DMS 273 (cell line): ENCODE measurements around the gene SLC8B1.
A peak's percentile ranks its signal among the peaks of the same experiment; 100 is the strongest.

Experiments
- DNase-seq: peaks from one replicate; lab custom pipeline; 2025; ENCODE audit not compliant: unreplicated experiment; lab: John Stamatoyannopoulos, UW

The SLC8B1 gene

DNA sequence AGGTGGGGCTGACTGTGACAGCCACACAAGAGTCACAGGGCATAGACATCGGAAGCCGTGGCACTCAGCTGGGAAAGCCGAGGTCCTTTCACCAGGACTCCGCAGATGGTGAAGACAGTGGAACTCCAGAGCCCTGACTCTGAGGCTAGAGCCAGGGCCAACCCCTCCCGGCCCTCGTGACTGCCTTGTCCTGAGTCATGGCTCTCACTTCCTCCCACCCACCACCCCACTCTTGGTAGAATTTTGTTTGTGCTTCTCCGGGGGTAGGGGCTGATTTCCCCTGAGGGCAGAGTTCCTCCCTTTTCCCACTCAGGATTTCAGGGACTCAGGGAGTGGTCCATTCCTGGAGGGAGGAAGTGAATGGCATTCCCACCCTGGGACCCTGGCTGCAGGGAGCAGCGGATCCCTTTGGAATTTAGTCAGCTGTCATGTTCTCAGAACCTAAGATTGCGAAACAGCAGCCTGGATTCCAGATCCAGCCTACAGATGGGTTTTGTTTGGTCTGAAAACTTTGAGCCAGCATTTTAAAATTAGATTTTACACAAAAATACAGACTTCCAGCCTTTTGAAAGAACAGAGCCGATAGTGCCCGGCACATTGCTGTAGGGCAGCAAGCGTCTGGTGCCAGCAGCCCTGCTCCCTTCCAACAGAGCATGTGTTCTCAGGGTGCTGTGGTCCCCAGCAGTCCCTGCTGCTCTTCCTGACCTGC lies 62.9 kb downstream of the SLC8B1 start:
- no peak for DNase-seq

GRCh38 chr12:113271466-113271852 lies 63.5 kb downstream of the SLC8B1 start:
- DNase-seq = no peak

DNA sequence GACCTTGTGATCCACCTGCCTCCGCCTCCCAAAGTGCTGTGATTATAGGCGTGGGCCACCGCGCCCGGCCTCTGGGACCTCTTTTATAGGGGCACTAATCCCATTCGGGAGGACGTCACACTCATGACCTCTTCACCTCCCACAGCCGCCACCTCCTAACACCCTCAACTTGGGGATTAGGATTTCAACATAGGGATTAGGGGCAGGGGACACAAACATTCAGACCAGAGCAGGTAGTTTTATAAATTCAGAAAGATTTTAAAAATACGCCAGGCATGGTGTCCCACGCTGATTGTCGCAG lies 64.2 kb downstream of the SLC8B1 start:
- no peak for DNase-seq

DNA sequence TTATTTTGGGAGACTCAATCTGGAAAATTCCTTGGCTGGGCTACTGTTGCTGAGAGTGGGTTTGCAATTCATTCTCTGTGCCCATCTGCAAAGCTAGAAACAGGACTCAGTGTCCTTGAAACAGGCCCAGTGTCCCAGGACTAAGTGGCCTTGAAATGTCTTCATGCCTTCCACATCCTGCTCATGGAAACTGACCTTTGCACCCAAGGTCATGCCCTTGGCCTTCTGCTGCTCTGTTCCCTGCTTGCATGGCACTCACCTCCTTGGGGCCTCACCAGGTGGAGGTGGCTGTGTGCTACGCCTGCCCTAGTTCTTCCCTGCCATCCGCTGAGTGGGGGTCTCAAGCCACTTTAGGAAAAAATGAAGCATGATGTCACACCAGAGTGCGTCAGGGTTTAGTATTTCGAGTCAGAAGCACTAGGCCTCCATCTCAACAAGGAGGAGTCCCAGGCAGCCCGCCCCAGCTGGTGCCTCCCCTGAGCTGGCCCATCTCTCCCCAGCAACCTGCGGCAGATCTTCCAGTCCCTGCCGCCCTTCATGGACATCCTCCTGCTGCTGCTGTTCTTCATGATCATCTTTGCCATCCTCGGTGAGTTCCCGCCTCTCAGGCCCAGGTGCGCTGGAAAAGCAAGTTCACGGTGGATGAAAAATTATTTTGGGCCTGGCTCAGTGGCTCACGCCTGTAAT lies 65.5 kb downstream of the SLC8B1 start:
- DNase-seq = no peak

GRCh38 chr12:113268621-113269020 lies 66.3 kb downstream of the SLC8B1 start:
- DNase-seq = no peak

DNA sequence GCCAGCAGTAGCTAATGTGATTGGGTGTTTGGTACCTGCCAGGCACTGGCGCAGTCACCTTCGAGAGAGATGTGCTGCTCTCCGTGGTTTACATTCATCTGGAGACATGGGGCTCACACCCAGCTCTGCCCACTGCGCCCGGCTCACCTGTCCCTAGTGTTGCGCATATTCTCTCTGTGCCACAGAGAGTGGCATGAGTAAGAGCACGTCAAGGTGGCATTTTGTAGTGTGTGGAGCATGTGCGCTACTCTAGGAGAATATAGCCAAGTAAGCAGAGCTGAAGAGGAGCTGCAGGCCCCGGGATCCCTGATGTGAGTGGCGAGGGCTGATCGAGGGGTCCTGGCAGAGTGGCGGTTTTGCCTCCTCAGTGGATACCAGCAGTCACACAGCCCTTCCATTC lies 66.8 kb downstream of the SLC8B1 start:
- no peak for DNase-seq

GRCh38 chr12:113267621-113268020 lies 67.3 kb downstream of the SLC8B1 start:
- no peak for DNase-seq

DNA sequence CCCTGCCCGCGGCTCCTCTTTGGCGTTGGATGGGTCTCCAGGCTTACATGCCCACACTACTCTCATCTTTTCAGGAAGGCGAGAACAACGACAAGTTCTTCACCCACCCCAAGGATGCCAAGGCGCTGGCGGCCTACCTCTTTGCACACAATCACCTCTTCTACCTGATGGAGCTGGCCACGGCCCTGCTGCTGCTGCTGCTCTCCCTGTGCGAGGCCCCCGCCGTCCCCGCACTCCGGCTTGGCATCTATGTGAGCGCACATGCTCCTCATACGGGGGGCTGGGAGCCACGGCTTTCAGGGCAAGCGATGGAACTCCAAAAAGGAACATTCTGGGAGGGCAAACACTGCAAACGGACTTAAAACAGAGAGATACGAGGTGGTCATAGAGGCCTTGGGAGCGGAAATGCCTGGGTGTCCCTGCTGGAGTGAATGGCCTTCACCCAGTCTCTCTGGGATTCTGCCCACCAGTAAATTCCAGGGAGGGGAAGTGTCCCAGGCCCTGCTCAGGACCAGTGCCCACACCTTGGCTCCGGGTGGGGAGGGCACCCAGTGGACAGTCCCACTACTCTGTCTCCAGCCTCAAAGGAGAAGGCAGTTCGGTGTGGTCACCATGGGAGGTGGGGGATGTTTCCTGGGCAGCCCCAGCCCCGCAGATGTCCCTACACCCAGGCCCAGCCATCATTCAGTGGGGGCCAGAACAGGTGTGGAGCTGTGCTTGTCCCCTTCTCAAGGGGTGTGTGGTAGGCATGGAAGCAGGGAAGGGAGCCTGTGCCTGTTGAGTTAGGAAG lies 68.6 kb downstream of the SLC8B1 start:
- no peak for DNase-seq

- no peak for DNase-seq
These were observed 71.4 kb downstream of the SLC8B1 start for GRCh38 chr12:113263431-113263963.

DNA sequence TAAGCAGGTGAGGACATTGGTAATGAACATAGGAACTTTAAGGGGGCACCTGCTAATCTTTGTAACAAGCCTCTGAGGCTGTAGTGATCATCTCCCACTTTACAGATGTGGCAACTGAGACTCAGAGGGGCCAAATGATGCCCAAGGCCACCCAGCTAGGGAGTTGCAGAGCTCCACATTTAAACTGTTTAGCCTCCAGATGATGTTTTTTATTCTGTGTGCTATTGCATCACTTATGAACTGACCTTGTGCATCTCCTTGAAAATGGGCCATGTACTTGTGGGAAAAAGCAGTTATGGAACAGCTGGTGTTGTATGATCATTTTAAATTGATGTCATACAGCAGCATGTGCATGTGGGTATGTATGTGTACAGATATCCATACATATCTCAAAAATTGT lies 72.2 kb downstream of the SLC8B1 start:
- DNase-seq = no peak

DNA sequence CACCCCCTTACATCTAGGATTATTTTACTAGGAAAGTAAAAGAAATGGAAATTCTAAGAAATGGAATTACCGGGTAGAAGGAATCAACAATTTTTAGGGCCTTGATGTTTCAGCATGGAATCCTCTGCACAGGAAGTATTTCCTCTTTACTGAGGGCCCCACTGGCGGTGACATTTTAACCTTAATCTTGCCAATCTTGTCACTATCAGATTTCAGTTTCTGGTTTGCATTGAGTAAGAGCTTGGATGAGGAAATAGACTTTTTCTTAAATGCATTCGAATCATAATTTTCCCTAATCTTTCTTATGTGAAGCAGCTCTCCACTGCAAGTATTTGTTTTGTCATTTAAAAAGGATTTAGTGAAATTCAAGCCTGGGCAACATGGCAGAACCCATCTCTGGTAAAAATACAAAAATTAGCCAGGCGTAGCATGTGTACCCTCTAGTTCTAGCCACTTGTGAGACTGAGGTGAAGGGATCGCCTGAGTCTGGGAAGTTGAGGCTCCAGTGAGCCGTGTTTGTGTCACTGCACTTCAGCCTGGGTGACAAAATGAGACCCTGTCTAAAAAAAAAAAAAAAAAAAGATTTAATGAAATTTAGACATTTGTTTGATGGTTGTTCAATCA lies 73.0 kb downstream of the SLC8B1 start:
- no peak for DNase-seq

- DNase-seq = no peak
These were observed 74.1 kb downstream of the SLC8B1 start for GRCh38 chr12:113260636-113261300.

GRCh38 chr12:113260127-113260526 lies 74.8 kb downstream of the SLC8B1 start:
- DNase-seq = peak; percentile 52

DNA sequence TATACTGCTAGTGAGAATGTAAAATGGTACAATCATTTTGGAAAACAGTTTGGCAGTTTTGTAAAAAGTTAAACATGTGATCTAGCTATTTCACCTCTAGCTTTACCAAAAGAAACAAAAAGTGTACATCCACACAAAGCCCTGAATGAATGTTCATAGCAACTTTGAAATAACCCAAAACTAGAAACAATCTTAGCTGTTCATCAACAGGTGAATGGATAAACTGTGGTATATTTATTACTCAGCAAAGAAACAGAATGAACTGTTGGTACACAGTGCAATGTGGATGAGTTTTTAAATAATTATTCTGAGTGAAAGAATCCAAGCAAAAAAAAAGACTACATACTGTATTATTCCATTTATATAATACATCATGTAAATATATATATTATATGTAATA lies 77.3 kb downstream of the SLC8B1 start:
- DNase-seq = no peak

DNA sequence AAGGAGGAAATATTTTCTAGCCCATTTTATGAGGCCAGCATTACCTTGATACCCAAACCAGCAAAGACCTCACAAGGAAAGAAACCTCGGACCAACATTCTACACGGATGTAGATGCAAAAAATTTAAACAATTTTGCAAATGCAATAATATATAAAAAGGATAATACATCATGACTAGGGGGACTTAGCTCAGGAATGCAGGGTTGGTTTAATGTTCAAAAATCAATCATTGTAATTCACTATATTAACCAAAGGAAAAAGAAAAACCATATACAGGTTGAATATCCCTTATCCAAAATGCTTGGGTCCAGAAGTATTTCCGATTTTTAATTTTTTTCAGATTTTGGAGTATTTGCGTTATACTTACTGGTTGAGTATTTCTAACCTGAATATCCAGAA lies 80.6 kb downstream of the SLC8B1 start:
- DNase-seq = no peak

DNA sequence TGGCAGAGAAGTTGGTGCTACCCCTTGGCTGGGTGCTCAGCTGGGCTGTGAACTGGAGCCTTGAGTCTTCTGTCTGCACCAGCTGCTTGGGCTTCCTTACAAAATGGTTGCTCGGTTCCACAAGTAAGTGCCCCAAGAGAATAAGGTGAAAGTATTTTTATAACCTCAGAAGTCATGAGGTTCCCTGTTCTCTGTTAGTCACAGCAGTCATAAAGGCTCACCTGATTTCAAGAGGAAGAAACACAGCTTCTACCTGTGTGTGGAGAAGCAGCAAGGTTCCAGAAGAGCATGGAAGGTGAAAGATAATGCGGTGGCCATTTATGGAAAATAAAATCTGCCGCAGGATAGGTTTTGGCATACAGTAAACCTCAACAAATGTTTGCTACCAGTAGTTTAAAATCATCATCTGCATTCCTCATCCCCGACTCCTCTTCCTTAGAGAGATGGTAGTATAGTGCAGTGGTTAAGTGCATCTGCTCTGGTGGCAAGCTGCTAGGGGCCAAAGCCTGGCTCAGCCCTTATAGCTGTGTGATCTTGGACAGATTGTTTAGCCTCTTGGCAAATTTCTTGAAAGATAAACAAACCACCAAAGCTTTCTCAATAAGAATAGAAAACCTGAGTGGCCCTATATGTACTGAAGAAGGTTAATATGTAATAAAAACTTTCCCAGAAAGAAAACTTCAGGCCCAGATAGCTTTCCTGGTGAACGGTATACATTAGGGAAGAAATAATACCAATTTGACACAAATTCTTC lies 81.2 kb downstream of the SLC8B1 start:
- DNase-seq = no peak

DNA sequence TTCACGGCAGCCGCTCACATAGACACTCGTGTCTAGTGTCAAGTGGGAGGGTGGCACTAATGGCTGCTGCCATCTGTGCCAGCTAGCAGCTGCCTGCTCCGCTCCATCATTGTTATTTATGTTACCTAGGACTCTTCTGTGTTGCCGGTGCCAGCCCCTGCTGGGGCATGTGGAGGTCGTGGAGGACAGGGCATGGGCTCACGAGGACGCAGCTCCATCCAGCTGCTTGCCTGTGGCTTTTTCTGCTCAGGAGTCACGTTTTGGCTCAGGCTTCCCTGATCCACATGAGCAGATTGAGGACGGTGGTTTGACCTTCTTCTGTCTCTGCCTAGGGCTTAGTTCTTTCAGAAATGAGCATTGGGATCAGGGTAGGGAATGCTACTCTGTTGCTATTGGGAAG lies 82.4 kb downstream of the SLC8B1 start:
- DNase-seq = no peak

- DNase-seq = no peak
These were observed 83.4 kb downstream of the SLC8B1 start for GRCh38 chr12:113251404-113252070.

GRCh38 chr12:113250045-113250444 lies 84.9 kb downstream of the SLC8B1 start:
- DNase-seq = no peak

- no peak for DNase-seq
These were observed 85.4 kb downstream of the SLC8B1 start for GRCh38 chr12:113249546-113249945.
